IMR-90 (cell line): ENCODE measurements around the gene CFAP43. TPM values are rescaled to one million over a fixed set of nuclear protein-coding genes. Genes with fewer than 3 reads are reported as not detected.

ENCODE experiments used
- ATAC-seq: fragments of 200-7000 bp; cut with Tn5 transposase; 2 replicates; pipeline ENCODE4 v1.9.1; 2020; ENCODE audit warnings: low read depth, mild to moderate bottlenecking, moderate library complexity
- BruUV-seq: library from RNA; stranded (reverse); fragments of 400-500 nt; replicated peaks from 2 replicates; lab custom pipeline; 2021; lab: Mats Ljungman, UMichigan
- CTCF ChIA-PET: fragments of 300-600 bp; formaldehyde crosslinking; extraction: SDS; loops from one replicate; lab custom pipeline; 2021; ENCODE audit warnings: antibody characterized with exemption; lab: Yijun Ruan, JAX
- POLR2A ChIA-PET: fragments of 300-600 bp; sonication (Branson Sonifier 250); formaldehyde crosslinking; loops from one replicate; lab custom pipeline; 2022; ENCODE audit warnings: antibody characterized with exemption; ENCODE audit not compliant: unreplicated experiment; lab: Charles Lee
- DNase-seq: peaks from one replicate; pipeline ENCODE4 v3.0.0; 2013
- H2AFZ ChIP-seq: replicated peaks from 2 replicates; pipeline ENCODE3; 2013; ENCODE audit warnings: low read length, mild to moderate bottlenecking; ENCODE audit not compliant: poor library complexity
- H2AK5ac ChIP-seq: 2 replicates; pipeline ENCODE4 v1.6.1; 2013; ENCODE audit warnings: low read depth, low read length, inconsistent platforms
- H2AK9ac ChIP-seq: replicated peaks from 2 replicates; pipeline ENCODE3; 2013; ENCODE audit warnings: mild to moderate bottlenecking, low read depth, low read length, moderate library complexity; ENCODE audit not compliant: poor library complexity
- H2BK120ac ChIP-seq: 2 replicates; pipeline ENCODE4 v1.6.1; 2013; ENCODE audit warnings: low read depth, low read length, inconsistent platforms
- H2BK15ac ChIP-seq: 3 replicates; pipeline ENCODE4 v1.6.1; 2013; ENCODE audit warnings: low read depth, low read length, inconsistent platforms
- H2BK20ac ChIP-seq: 2 replicates; pipeline ENCODE4 v1.6.1; 2013; ENCODE audit warnings: low read depth, mild to moderate bottlenecking, inconsistent platforms, low read length, moderate library complexity
- H2BK5ac ChIP-seq: 2 replicates; pipeline ENCODE4 v1.6.1; 2013; ENCODE audit warnings: mild to moderate bottlenecking, low read depth, low read length, inconsistent platforms; ENCODE audit not compliant: poor library complexity, severe bottlenecking
- H3K14ac ChIP-seq: replicated peaks from 2 replicates; pipeline ENCODE4 v1.6.1; 2013; ENCODE audit warnings: low read depth, low read length, inconsistent platforms
- H3K18ac ChIP-seq: 2 replicates; pipeline ENCODE4 v1.6.1; 2013; ENCODE audit warnings: low read depth, low read length, control low read depth
- H3K23ac ChIP-seq: 2 replicates; pipeline ENCODE4 v1.6.1; 2013; ENCODE audit warnings: low read depth, low read length, inconsistent platforms
- H3K27ac ChIP-seq: 2 replicates; pipeline ENCODE4 v1.5.1; 2013; ENCODE audit warnings: mild to moderate bottlenecking, control low read depth, low read length; ENCODE audit not compliant: insufficient read depth
- H3K27me3 ChIP-seq: 2 replicates; pipeline ENCODE4 v1.6.1; 2013; ENCODE audit warnings: low read length; ENCODE audit not compliant: control insufficient read depth, insufficient read depth
- H3K36me3 ChIP-seq: 2 replicates; pipeline ENCODE4 v1.6.1; 2013; ENCODE audit warnings: low read length, mixed read lengths; ENCODE audit not compliant: control insufficient read depth, insufficient read depth
- H3K4ac ChIP-seq: 2 replicates; pipeline ENCODE4 v1.6.1; 2013; ENCODE audit warnings: low read depth, low read length, inconsistent platforms
- H3K4me1 ChIP-seq: 2 replicates; pipeline ENCODE4 v1.6.1; 2013; ENCODE audit warnings: low read length, mixed read lengths; ENCODE audit not compliant: control insufficient read depth, insufficient read depth
- H3K4me2 ChIP-seq: 2 replicates; pipeline ENCODE4 v1.6.1; 2013; ENCODE audit warnings: low read depth, mild to moderate bottlenecking, control low read depth, low read length, moderate library complexity
- H3K4me3 ChIP-seq: 2 replicates; pipeline ENCODE4 v1.5.1; 2013; ENCODE audit warnings: low read depth, mild to moderate bottlenecking, control low read depth, low read length, moderate library complexity; ENCODE audit not compliant: insufficient read depth
- H3K56ac ChIP-seq: 2 replicates; pipeline ENCODE4 v1.6.1; 2013; ENCODE audit warnings: low read length, inconsistent platforms; ENCODE audit not compliant: insufficient read depth; ENCODE audit errors: extremely low read depth
- H3K79me1 ChIP-seq, 2 experiments: 2 replicates each; pipeline ENCODE4 v1.6.1; 2013; ENCODE audit warnings: low read length in 2 of 2, inconsistent platforms in 1 of 2, low read depth in 1 of 2
- H3K9ac ChIP-seq: 2 replicates; pipeline ENCODE4 v1.6.1; 2013; ENCODE audit warnings: low read depth, low read length, control low read depth
- H3K9me1 ChIP-seq: 2 replicates; pipeline ENCODE4 v1.6.1; 2013; ENCODE audit warnings: low read length, inconsistent platforms; ENCODE audit not compliant: insufficient read depth
- H3K9me3 ChIP-seq: 2 replicates; pipeline ENCODE4 v1.6.1; 2013; ENCODE audit warnings: low read length; ENCODE audit not compliant: control insufficient read depth, insufficient read depth
- H4K20me1 ChIP-seq: 2 replicates; pipeline ENCODE4 v1.6.1; 2013; ENCODE audit warnings: low read length, inconsistent platforms; ENCODE audit not compliant: insufficient read depth
- H4K5ac ChIP-seq: 2 replicates; pipeline ENCODE4 v1.6.1; 2013; ENCODE audit warnings: mild to moderate bottlenecking, low read depth, low read length, control low read depth
- H4K8ac ChIP-seq, 2 experiments: 2 replicates each; pipeline ENCODE4 v1.6.1; 2013; ENCODE audit warnings: low read depth in 2 of 2, low read length in 2 of 2, control low read depth in 1 of 2, inconsistent platforms in 1 of 2
- H4K91ac ChIP-seq: 2 replicates; pipeline ENCODE4 v1.6.1; 2013; ENCODE audit warnings: low read depth, low read length, inconsistent platforms; ENCODE audit not compliant: insufficient read depth
- BHLHE40 ChIP-seq: fragments of 150-350 bp; IDR thresholded peaks from 2 replicates; pipeline ENCODE4 v1.6.1; 2016; ENCODE audit warnings: mild to moderate bottlenecking, low read depth, low read length
- FOS ChIP-seq: fragments of 150-350 bp; IDR thresholded peaks from 2 replicates; pipeline ENCODE4 v1.6.1; 2016; ENCODE audit warnings: low read depth, low read length
- MAZ ChIP-seq: IDR thresholded peaks from 2 replicates; pipeline ENCODE4 v1.6.1; 2012; ENCODE audit warnings: low read depth, mild to moderate bottlenecking, low read length, improper control_type of control experiment, moderate library complexity, borderline replicate concordance
- RAD21 ChIP-seq: IDR thresholded peaks from 2 replicates; pipeline ENCODE4 v1.6.1; 2012; ENCODE audit warnings: low read length, improper control_type of control experiment
- WGBS, 2 experiments: methylation state at CpG; one replicate each; pipeline versions ENCODE4 v1.1.5 to v1.1.7; 2013; ENCODE audit warnings: missing lambda C conversion rate in 2 of 2; ENCODE audit not compliant: insufficient read length in 1 of 2; ENCODE audit errors: extremely low coverage in 2 of 2; 5-methylcytosine and 5-hydroxymethylcytosine counted together
- dilution Hi-C: fragments of 300-500 bp; cut with HindIII; formaldehyde crosslinking; loops from one replicate; pipeline ENCODE4 v1.14.3; 2018; ENCODE audit warnings: low sequenced_read_pairs; ENCODE audit not compliant: unreplicated experiment
- in situ Hi-C: fragments of 300-500 bp; cut with MboI; formaldehyde crosslinking; loops from 3 replicates; pipeline ENCODE4 v1.14.3; 2019; ENCODE audit warnings: low sequenced_read_pairs, inconsistent platforms, mixed read lengths
- intact Hi-C: fragments of 100-400 bp; cut with micrococcal nuclease; formaldehyde crosslinking; loops from 2 replicates; pipeline ENCODE4 v1.10.0; 2022
- polyA plus RNA-seq, 3 experiments: library from polyadenylated mRNA; depleted of rRNA; stranded (reverse); fragments of >200 nt; gene quantifications; 2 replicates each; pipeline ENCODE4 v1.2.3, GENCODE V29; 2012; ENCODE audit warnings: low replicate concordance in 1 of 3
- total RNA-seq: library from RNA; depleted of rRNA; stranded (reverse); fragments of >200 nt; gene quantifications from 2 replicates; pipeline ENCODE4 v1.2.3, GENCODE V29; 2012

The CFAP43 gene
- total and polyA plus RNA-seq, 2 of the 4 experiments (the other 2 are of a cell fraction) = under 0.01 to 0.05 TPM

GRCh38 chr10:104260775-104261115 is 28.6 kb upstream of the CFAP43 start:
- Histone ChIP-seq H3K9ac (no peak overlapping the region; the same call in 1 of the 2 replicates), H2BK120ac (peak overlapping the region; percentile 2; the same call in 1 of the 2 replicates), H3K27ac (no peak overlapping the region), H3K14ac (peak overlapping the region; percentile 83; the same call in 1 of the 2 replicates), H2AK9ac (no peak overlapping the region), H3K9me3 (no peaks in the 10 kb centered on the region), H2BK20ac (no peak overlapping the region), H2AFZ (no peak overlapping the region), H4K8ac (peak overlapping the region in 1 of 2 experiments; percentile 6; a peak in 1 of 4 replicates), H3K36me3 (peaks cover 38% of the 10 kb centered on the region), H2BK15ac (no peak overlapping the region), H3K56ac (peak overlapping the region; percentile 9; the same call in 1 of the 2 replicates), H3K18ac (peak overlapping the region; percentile 70; the same call in 1 of the 2 replicates), H3K79me1 (peaks cover 21 to 58% of the 10 kb centered on the region in 2 experiments), H4K91ac (no peak overlapping the region), H2BK5ac (peak overlapping the region; percentile 70), H3K9me1 (peaks cover 14% of the 10 kb centered on the region; the same call in 1 of the 2 replicates), H3K27me3 (no peaks in the 10 kb centered on the region), H3K23ac (peak overlapping the region; percentile 72; the same call in 1 of the 2 replicates), H3K4me3 (no peak overlapping the region), H3K4ac (no peak overlapping the region), H4K20me1 (peaks cover 52% of the 10 kb centered on the region; the same call in 1 of the 2 replicates), H2AK5ac (no peak overlapping the region), H3K4me1 (peaks cover 9% of the 10 kb centered on the region), H3K4me2 (peak overlapping the region; percentile 59; the same call in 1 of the 2 replicates), H4K5ac (no peak overlapping the region)
- DNase-seq = peak; percentile 81
- intact Hi-C loops (no loop called here), dilution Hi-C loops (no loop called here), in situ Hi-C loops (no loop called here)
- TF ChIP-seq RAD21 = no peak
- TF ChIP-seq MAZ = no peak
- TF ChIP-seq FOS = peak; percentile 75
- TF ChIP-seq BHLHE40 = no peak
- no CpG with 5 or more reads among the region's 3 CpGs for WGBS, 2 experiments
- ChIA-PET POLR2A (no interaction called here), CTCF (no interaction called here)
- ATAC-seq = peak; percentile 80
- BruUV-seq = no TSS peak
